Superior temporal gyrus (tissue), 1 donor: ENCODE data around the gene FRMD5.

Source experiments
- DNase-seq: peaks from one replicate; pipeline ENCODE4 v3.0.0-alpha.2; 2016; ENCODE audit errors: extremely low spot score

The FRMD5 gene

DNA sequence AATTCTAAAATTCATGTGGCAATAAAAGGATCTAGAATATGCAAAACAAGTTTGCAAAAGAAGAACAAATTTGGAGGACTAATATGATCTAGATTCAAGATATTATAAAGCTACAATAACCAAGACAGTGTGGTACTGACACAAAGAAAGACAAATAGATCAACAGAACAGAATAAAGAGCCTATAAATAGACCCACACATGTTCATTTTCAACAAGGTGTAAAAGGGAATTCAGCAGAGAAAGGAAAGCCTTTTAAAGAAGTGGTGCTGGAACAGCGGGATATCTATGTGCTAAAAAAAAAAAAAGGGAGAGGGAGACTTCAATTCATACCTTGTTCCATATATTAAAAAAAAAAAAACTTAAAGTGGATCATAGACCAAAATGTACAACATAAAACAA is 219.3 kb downstream of the FRMD5 start:
- no peak for DNase-seq

DNA sequence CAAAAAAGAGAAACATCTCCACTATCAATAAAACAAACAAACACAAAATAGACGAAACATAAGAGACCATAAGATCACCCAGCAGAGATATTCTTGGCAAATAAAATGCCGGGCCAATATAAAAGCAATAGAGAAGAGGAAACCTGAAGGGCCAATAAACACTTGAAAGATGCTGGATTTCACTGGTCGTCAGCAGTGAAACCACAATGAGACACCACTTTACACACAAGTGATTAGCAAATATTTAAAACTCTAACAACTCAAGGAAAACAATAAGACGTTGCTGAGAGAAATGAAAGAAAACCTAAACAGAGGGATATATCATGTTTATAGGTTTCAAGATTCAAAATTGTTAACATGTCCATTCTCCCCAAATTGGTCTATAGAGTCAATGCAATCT is 219.7 kb downstream of the FRMD5 start:
- DNase-seq = no peak

DNA sequence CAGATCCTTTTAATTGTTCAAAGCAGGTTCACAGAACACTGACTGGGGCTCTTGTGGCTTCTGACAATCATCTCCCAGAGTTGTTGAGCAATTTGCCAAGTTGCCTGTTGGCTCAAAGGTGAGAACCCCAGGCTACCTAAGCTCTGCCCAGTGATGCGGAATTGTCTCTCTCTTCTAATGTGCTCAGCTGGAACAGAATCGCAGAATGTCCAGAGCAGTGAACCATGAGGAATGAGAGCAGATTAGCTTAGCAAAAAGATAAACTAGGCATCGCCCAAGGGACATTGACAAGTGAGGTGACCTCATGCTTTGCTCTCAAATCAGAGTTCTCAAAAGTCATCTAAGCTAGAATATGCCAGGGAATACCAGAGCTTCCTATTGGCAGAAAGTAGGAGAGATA is 220.2 kb downstream of the FRMD5 start:
- DNase-seq = no peak

GRCh38 chr15:43969802-43970375 is 225.2 kb downstream of the FRMD5 start:
- peak; percentile 75 for DNase-seq

DNA sequence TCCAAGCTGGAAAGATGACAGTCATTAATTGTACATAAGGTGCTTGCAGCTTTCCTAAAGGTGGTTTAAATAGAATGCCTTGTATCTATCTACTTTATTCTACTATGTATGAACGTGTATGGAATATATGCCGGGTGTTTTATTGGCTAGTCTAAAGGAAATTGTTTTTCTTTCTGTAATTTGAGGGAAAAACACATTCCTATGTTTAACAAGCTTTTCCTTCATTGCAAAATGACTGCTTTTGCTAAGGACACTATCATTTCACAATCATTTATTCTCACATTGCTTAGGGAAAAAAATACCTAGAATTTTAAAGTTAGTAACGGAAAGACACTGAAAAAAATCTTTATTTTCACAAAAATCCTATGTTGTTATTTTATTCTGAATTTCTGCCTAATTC is 226.5 kb downstream of the FRMD5 start:
- DNase-seq = no peak

- DNase-seq = no peak
Observed at GRCh38 chr15:43966646-43967045, 228.4 kb downstream of the FRMD5 start.

DNA sequence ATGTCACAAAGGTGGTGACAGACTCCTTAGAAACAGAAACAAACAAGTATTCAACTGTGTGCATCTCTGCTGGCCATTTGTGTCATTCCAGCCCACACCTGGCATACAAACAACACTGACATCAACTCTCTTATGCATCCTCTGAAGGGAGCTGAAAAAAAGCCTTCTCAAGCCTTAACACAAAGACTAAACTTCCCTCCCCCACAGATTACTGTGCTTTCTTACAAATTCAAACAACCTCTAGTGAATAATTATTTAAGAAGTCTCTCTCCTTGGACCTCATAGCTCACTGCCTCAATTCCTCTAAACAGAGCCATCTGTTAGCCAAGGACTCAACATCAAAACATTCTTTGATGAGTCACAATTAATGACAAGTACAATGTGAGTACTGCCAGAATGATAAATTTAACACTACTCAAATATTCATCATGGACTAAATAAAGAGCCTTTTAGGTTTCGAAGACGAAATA is 236.2 kb downstream of the FRMD5 start:
- peak; percentile 79 for DNase-seq

DNA sequence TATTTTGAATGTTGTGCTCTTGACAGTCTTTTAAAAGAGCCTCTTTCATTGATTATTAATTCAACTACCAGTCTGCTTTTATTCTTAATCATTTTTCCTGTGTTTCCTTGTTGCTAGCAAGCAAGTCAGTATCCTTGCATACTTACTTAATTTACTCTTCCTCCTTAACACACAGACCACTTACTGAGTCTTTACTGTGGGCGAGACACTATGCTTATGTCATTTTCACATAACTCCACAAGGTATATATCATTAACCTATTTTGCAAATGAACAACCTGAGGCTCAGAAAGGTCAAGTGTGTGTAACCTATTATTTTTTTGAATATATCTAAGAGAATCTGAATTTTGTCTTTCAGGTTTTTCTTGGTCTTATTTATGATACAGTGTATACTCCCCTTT is 237.3 kb downstream of the FRMD5 start:
- DNase-seq = no peak

GRCh38 chr15:43955140-43955539 is 239.9 kb downstream of the FRMD5 start:
- no peak for DNase-seq

DNA sequence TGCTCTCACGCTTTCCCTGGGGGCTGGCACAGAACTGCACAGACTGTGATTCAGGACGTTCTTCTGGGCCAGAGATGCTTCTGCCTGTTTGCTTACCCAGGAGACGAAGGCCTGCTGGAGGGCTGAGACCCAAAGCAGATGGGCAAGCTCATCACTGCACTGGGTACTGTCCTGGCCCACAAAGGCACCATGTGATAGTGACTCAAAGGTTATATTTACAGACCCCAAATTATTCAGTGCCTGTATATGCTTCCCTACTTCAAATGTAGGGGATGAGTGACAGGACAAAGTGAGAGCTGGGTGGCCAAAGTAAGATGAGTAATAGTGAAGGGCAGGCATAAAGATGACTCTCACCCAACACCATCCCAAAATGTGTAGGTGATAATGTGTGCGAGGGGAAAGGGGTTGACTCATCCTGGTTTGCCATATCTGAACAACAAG is 240.9 kb downstream of the FRMD5 start:
- no peak for DNase-seq

DNA sequence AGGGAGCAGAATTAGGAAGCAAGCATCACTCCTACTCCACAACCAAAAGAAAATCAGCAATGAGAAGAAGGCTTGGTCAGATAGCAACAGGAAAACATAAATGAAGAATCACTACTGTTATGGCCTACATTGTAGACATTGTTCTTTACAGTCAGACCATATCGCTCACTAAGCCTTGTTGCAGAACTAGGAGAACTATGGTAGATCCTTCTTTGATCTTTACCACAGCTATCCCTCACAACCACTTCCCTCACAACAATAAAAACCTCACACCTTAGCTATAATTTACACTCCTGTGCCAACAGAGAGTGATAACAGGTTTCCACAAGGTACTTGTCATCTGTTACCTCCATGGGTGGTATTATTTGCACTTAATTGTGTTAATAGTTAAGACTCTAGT is 241.7 kb downstream of the FRMD5 start:
- DNase-seq = no peak

GRCh38 chr15:43950531-43950930 is 244.5 kb downstream of the FRMD5 start:
- no peak for DNase-seq

GRCh38 chr15:43948691-43949325 is 246.3 kb downstream of the FRMD5 start:
- DNase-seq = no peak

DNA sequence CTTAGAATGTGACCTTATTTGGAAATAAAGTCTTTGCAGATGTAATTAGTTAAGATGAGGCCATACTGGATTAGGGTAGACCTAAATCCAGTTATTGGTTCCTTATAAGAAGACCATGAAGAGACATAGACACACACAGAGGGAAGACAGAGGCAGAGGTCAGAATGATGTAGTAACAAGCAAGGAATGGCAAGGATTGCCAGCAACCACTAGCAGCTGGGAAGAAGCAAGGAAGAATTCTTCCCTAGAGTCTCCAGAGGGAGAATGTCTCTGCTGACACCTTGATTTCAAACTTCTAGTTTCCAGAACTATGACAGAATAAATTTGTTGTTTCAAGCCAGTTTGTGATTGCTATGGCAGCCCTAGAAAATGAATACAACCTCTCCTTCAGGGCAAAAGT is 251.6 kb downstream of the FRMD5 start:
- DNase-seq = no peak

DNA sequence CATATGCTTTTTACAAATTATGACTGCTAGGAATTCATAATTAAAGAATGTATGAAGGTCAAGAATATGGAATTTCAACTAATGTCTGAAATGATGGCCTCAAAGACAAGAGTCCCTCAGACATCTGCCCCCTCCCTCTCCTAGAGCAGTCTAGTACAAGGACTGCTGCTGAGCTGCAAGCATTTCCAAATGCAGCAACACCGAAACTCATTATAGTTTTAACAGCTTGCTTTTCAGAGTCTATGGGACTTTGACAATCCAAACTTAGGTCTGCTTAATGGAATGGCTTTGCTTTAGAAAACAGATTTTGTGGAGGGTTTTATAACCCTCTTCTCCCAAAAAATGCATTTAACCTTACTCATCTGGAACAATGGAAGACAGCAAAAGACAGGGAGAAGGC is 252.9 kb downstream of the FRMD5 start:
- no peak for DNase-seq

- DNase-seq = no peak
Observed at GRCh38 chr15:43941555-43941954, 253.5 kb downstream of the FRMD5 start.

GRCh38 chr15:43941071-43941470 is 254.0 kb downstream of the FRMD5 start:
- DNase-seq = no peak

GRCh38 chr15:43939070-43939469 is 256.0 kb downstream of the FRMD5 start:
- DNase-seq = no peak

GRCh38 chr15:43934480-43934879 is 260.6 kb downstream of the FRMD5 start:
- DNase-seq = peak; percentile 76

- DNase-seq = no peak
Observed at GRCh38 chr15:43932907-43933306, 262.2 kb downstream of the FRMD5 start.

DNA sequence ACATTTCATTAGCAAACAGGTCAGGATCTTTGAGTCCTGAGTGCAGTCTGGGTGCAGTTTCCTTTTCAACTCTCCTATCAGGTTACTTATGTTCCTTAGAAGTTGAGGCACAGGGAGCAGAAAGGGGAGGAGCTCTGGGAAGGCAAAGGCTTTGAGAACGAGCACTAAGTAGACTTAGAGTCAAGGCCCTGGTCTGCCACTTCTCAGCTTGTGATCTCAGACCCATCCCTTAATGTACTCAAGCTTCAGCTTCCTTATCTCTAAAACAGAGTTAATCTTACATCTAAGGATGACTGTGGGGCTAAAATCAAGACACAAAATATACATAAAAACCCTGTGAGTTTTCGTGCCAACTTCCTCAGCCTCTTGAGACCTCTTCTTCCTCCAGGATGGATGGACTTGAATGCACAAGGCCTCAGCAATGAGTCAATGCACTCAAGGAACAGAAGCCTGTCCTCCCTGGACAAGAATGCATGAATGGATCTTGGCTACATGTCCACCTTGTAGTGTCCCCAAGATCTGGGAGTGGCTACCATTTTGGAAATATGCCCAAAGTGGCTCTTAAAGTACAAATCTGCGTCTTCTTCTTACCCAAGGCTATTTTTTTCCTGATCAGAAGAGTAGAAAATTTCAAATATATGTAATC is 263.2 kb downstream of the FRMD5 start:
- no peak for DNase-seq

DNA sequence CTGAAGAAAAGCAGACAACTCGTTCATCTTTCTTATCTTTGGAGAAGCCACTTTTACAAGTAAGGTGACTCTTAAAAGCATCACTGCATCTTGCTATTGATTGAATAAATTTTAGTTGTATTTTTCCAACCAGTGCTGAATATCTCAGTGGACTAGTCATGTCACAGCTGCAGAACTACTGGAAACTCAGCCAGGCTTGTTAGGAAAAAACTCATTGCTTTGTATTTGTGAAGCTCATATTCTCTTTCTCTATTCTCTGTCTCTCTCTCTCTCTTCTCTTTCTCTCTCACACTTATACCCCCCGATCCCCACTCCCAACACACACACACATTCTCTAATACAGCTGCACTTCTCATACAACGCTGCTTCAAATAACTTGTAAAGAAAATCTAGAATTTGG is 264.0 kb downstream of the FRMD5 start:
- DNase-seq = no peak

GRCh38 chr15:43930556-43930955 is 264.5 kb downstream of the FRMD5 start:
- DNase-seq = no peak
